ENCODE data around the gene RAB43.

RAB43 gene

DNA sequence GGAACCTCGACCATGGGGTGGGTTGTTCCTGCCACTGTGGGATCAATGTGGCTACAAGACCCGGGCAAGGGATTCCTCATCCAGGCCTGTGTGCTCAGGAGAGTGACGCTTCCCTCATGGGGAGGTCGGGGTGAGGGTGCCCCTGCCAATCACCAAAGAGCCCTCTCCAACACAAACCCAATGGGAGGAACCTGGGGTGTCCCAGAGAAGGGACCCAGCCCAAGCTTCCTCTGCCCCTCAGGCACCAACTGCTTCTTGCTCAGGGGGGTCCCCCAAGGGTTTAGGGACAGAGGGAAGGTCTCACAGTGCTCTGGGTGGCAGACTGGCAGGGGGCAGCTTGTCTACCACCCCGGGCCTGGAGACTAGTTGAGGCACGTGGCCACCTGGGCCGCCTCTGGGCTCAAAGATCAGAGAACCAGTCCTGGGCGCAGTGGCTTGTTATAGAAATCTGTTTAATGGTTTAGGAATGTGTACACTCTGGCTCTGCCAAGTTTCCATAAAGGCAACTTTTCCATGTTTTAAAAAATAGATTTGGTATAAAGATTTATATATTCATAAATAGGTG lies 34.4 kb downstream of the RAB43 start:
- TF ChIP-seq, protein P1, sequence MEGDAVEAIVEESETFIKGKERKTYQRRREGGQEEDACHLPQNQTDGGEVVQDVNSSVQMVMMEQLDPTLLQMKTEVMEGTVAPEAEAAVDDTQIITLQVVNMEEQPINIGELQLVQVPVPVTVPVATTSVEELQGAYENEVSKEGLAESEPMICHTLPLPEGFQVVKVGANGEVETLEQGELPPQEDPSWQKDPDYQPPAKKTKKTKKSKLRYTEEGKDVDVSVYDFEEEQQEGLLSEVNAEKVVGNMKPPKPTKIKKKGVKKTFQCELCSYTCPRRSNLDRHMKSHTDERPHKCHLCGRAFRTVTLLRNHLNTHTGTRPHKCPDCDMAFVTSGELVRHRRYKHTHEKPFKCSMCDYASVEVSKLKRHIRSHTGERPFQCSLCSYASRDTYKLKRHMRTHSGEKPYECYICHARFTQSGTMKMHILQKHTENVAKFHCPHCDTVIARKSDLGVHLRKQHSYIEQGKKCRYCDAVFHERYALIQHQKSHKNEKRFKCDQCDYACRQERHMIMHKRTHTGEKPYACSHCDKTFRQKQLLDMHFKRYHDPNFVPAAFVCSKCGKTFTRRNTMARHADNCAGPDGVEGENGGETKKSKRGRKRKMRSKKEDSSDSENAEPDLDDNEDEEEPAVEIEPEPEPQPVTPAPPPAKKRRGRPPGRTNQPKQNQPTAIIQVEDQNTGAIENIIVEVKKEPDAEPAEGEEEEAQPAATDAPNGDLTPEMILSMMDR (conservative IDR thresholded peaks at IDR 0.05; ENCODE audit: low read depth, low read length): no peak
- DNase-seq (ENCODE audit: low read depth): peak; percentile 50
- no peak overlapping the region for H3K4me3 ChIP-seq (ENCODE audit: low read depth, low read length)

- TF ChIP-seq, protein P1 (conservative IDR thresholded peaks at IDR 0.05; ENCODE audit: low read depth, low read length): no peak
- H3K4me3 ChIP-seq (ENCODE audit: low read depth, low read length): no peak overlapping the region
- no peak for DNase-seq (ENCODE audit: low read depth)
Observed at GRCh38 chr3:129085818-129086217, 35.8 kb downstream of the RAB43 start.

DNA sequence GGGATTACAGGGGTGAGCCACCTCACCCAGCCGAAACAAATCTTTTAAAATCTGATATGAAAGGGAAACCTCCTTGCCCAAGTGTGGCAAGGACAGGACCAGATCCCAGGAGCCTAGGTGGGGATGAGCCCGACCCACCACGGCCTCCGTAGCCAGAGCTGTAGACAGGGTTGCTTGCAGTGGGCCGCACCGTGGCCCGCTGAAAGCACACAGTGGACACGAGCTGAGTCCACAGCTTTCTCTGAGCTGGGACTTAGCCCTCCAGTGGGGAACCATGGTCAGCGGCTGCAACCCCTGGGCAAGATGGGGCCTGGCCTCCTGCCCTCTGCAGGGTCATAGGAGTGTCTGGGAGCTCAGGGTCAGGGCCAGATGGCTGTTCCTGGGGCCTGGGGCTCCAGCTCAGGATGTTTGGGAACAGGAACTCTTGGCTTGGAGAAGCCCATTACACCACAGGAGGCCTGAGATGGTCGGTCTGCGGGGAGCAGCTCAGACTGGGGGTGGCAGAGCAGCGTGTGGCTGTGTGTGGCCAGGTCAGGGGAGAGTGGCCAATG lies 36.4 kb downstream of the RAB43 start:
- DNase-seq (ENCODE audit: low read depth): no peak
- TF ChIP-seq, protein P1 (conservative IDR thresholded peaks at IDR 0.05; ENCODE audit: low read depth, low read length): no peak
- H3K4me3 ChIP-seq (ENCODE audit: low read depth, low read length): no peak overlapping the region

DNA sequence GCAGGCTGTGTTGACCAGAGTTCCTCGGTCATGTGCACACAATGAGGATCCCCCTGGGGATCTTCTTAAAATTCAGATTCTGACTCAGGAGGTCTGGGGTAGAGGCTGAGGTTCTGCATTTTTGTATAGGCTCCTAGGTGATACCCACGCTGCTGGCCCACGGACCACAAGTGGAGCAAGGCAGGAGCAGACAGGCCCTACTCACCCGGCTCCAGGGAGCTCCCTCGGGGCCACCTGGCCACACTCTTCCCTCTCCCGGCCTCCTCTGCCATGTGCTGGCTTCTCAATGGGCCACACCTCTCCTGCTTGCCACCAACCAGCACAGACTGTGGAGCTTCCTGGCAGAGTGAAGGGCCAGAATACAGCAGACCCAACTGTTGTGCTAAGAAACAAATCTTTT lies 37.1 kb downstream of the RAB43 start:
- no peak for DNase-seq (ENCODE audit: low read depth)
- TF ChIP-seq, protein P1 (conservative IDR thresholded peaks at IDR 0.05; ENCODE audit: low read depth, low read length): no peak
- no peak overlapping the region for H3K4me3 ChIP-seq (ENCODE audit: low read depth, low read length)

DNA sequence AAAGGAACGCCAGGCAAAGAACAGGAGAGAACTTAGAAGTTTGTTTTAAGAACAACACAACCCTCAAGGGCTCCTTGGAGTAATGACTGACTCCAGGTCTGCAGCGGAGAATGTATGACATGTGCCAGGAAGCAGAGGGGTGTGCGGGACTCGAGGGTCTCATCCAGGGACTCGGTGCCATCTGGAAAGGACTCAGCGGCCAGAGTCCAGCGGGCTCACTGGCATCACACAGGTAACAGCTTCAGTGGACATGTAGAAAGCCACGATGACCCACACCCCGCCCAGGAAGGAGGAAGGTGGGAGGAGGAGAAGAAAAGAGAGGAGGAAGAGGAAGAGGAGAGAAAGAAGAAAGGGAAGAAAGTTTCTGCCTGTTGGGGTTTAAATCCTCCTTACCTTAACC lies 39.6 kb downstream of the RAB43 start:
- no peak for DNase-seq (ENCODE audit: low read depth)
- TF ChIP-seq, protein P1 (conservative IDR thresholded peaks at IDR 0.05; ENCODE audit: low read depth, low read length): no peak
- no peak overlapping the region for H3K4me3 ChIP-seq (ENCODE audit: low read depth, low read length)

- TF ChIP-seq, protein P1 (conservative IDR thresholded peaks at IDR 0.05; ENCODE audit: low read depth, low read length): no peak
- H3K4me3 ChIP-seq (ENCODE audit: low read depth, low read length): no peak overlapping the region
- DNase-seq (ENCODE audit: low read depth): no peak
Observed at GRCh38 chr3:129081503-129081902, 40.1 kb downstream of the RAB43 start.

DNA sequence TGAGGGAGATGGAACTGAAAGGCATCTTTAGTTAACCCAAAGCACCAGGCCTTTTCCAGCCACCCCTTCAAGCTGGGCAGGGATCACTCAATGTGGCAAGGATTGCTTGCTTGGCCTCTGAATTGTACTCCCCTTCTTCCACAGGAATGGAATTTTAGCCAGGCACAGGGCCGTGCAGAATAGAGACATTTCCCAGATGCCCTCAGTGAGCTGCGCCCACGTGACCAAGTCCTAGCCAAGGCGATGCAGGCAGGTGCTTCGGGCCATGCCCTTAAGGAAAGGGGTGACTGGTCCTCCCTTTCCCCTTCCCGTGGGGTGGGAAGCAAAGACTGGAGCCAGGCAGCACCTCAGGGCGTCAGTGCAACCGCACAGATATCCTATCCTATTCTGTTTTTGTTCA lies 43.1 kb downstream of the RAB43 start:
- TF ChIP-seq, protein P1 (conservative IDR thresholded peaks at IDR 0.05; ENCODE audit: low read depth, low read length): no peak
- no peak for DNase-seq (ENCODE audit: low read depth)
- no peak overlapping the region for H3K4me3 ChIP-seq (ENCODE audit: low read depth, low read length)

Data from choroid plexus epithelial cell (primary cell).